K562 (cell line): Measurements from ENCODE around the gene BCAS1. TPM values are rescaled to one million over a fixed set of nuclear protein-coding genes. Genes with fewer than 3 reads are reported as not detected.

Experiments used
- BDP1 ChIP-seq: IDR thresholded peaks from 3 replicates; pipeline ENCODE4 v1.6.1; 2011; ENCODE audit not compliant: insufficient read length, insufficient read depth
- DACH1 ChIP-seq: fragments of 450-650 bp; IDR thresholded peaks from 2 replicates; pipeline ENCODE4 v1.6.1; 2018; ENCODE audit not compliant: partially characterized antibody
- HDAC6 ChIP-seq: IDR thresholded peaks from 2 replicates; pipeline ENCODE4 v1.6.1; 2012; ENCODE audit warnings: low read depth, mild to moderate bottlenecking, control low read depth, inconsistent platforms, low read length, moderate library complexity
- MAZ ChIP-seq, 2 experiments: fragments of 450-650 bp in 1 of 2; sonication (generic) in 1 of 2; formaldehyde crosslinking; IDR thresholded peaks in 1 of 2; conservative IDR thresholded peaks in 1 of 2; 2 replicates each; pipeline versions ENCODE4 v1.4.0 to v1.5.0; 2020; ENCODE audit warnings: mild to moderate bottlenecking in 1 of 2, missing genetic modification reagents in 1 of 2
- NCOA4 ChIP-seq: fragments of 450-650 bp; IDR thresholded peaks from 2 replicates; pipeline ENCODE4 v1.6.1; 2018; ENCODE audit warnings: mild to moderate bottlenecking; ENCODE audit not compliant: partially characterized antibody
- NFIX ChIP-seq: fragments of 250-450 bp; sonication (Bioruptor Pico); IDR thresholded peaks from 2 replicates; pipeline ENCODE4 v1.4.0; 2020; ENCODE audit warnings: low read depth, mild to moderate bottlenecking, moderate library complexity
- PHB ChIP-seq: fragments of 250-450 bp; sonication (Bioruptor Pico); IDR thresholded peaks from 2 replicates; pipeline ENCODE4 v1.5.0; 2021
- PRMT5 ChIP-seq: sonication (generic); formaldehyde crosslinking; IDR thresholded peaks from 2 replicates; pipeline ENCODE4 v1.5.0; 2020; ENCODE audit warnings: missing genetic modification reagents
- SLC30A9 ChIP-seq: fragments of 250-450 bp; sonication (Bioruptor Pico); IDR thresholded peaks from 2 replicates; pipeline ENCODE4 v1.8.0; 2022; ENCODE audit warnings: mild to moderate bottlenecking, moderate library complexity
- SNIP1 ChIP-seq: fragments of 450-650 bp; IDR thresholded peaks from 2 replicates; pipeline ENCODE4 v1.7.1; 2017; ENCODE audit warnings: low read depth, mild to moderate bottlenecking
- ZNF274 ChIP-seq: IDR thresholded peaks from 2 replicates; pipeline ENCODE4 v1.6.1; 2011; ENCODE audit warnings: low read depth, mild to moderate bottlenecking, low read length, moderate library complexity, borderline replicate concordance
- ZNF609 ChIP-seq: sonication (generic); formaldehyde crosslinking; IDR thresholded peaks from 2 replicates; pipeline ENCODE4 v1.8.1; 2023; ENCODE audit warnings: missing genetic modification reagents, mild to moderate bottlenecking, borderline replicate concordance
- polyA plus RNA-seq, 8 experiments: library from polyadenylated mRNA; depleted of rRNA in 4 of 8; stranded (reverse) in 5 of 8; unstranded in 3 of 8; fragments of >200 nt; fragmentation: Nextera tagmentation in 2 of 8; fragmentation: Illumina TruSeq in 1 of 8; extraction: Ambion mirVana in 2 of 8; extraction: Trizol in 1 of 8; gene quantifications; 2 replicates each; pipeline versions ENCODE4 v1.2.1 to v1.2.3, GENCODE V29; 2011 to 2014; ENCODE audit warnings: inconsistent platforms in 1 of 8, missing spikeins in 1 of 8
- total RNA-seq, 7 experiments: library from RNA; depleted of rRNA in 6 of 7; stranded (reverse); fragments of >200 nt in 6 of 7; fragmentation: Illumina TruSeq in 2 of 7; extraction: Trizol in 2 of 7; gene quantifications; 2 replicates each; pipeline versions ENCODE4 v1.2.1 to v1.2.3, GENCODE V29; 2011 to 2021; ENCODE audit warnings: low replicate concordance in 1 of 7
- TF ChIP-seq, protein P1 (sequence below), 2 experiments: IDR thresholded peaks; 2 replicates each; pipeline ENCODE4 v1.6.1; 2012; ENCODE audit warnings: improper control_type of control experiment in 2 of 2, low read depth in 2 of 2, low read length in 2 of 2, borderline replicate concordance in 1 of 2
- TF ChIP-seq, protein P2 (sequence below): fragments of 200-800 bp; sonication (Bioruptor generic); IDR thresholded peaks from 2 replicates; pipeline ENCODE4 v1.6.1; 2016; ENCODE audit warnings: missing genetic modification characterization, missing compliant biosample characterization

The BCAS1 gene
- total and polyA plus RNA-seq, 9 of the 15 experiments (the other 6 are each of a cell fraction or from before 2014, with no cell fraction given), result 0.18 to 2.3 (median 0.93) TPM

- TF ChIP-seq ZNF609 (CRISPR knock-in tag), result no peak
- TF ChIP-seq MAZ (CRISPR knock-in tag; conservative IDR thresholded peaks at IDR 0.05 in 1 of 2, IDR thresholded peaks at IDR 0.05 in 1 of 2), result peak in 1 of 2 experiments; percentile 49; a peak in 1 of 4 replicates
- no peak for TF ChIP-seq HDAC6
- TF ChIP-seq SNIP1, result no peak
- no peak for TF ChIP-seq ZNF274
- TF ChIP-seq BDP1, result no peak
- peak; percentile 89 for TF ChIP-seq DACH1
- TF ChIP-seq, protein P1, sequence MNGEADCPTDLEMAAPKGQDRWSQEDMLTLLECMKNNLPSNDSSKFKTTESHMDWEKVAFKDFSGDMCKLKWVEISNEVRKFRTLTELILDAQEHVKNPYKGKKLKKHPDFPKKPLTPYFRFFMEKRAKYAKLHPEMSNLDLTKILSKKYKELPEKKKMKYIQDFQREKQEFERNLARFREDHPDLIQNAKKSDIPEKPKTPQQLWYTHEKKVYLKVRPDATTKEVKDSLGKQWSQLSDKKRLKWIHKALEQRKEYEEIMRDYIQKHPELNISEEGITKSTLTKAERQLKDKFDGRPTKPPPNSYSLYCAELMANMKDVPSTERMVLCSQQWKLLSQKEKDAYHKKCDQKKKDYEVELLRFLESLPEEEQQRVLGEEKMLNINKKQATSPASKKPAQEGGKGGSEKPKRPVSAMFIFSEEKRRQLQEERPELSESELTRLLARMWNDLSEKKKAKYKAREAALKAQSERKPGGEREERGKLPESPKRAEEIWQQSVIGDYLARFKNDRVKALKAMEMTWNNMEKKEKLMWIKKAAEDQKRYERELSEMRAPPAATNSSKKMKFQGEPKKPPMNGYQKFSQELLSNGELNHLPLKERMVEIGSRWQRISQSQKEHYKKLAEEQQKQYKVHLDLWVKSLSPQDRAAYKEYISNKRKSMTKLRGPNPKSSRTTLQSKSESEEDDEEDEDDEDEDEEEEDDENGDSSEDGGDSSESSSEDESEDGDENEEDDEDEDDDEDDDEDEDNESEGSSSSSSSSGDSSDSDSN (IDR thresholded peaks at IDR 0.05; ENCODE audit: borderline replicate concordance in 1 of 2, low read depth in 2 of 2, low read length in 2 of 2), result no peak
- TF ChIP-seq NCOA4, result no peak
- TF ChIP-seq NFIX, result no peak
- no peak for TF ChIP-seq SLC30A9 (CRISPR knock-in tag)
- TF ChIP-seq PHB, result no peak
- no peak for TF ChIP-seq PRMT5
- TF ChIP-seq, protein P2, sequence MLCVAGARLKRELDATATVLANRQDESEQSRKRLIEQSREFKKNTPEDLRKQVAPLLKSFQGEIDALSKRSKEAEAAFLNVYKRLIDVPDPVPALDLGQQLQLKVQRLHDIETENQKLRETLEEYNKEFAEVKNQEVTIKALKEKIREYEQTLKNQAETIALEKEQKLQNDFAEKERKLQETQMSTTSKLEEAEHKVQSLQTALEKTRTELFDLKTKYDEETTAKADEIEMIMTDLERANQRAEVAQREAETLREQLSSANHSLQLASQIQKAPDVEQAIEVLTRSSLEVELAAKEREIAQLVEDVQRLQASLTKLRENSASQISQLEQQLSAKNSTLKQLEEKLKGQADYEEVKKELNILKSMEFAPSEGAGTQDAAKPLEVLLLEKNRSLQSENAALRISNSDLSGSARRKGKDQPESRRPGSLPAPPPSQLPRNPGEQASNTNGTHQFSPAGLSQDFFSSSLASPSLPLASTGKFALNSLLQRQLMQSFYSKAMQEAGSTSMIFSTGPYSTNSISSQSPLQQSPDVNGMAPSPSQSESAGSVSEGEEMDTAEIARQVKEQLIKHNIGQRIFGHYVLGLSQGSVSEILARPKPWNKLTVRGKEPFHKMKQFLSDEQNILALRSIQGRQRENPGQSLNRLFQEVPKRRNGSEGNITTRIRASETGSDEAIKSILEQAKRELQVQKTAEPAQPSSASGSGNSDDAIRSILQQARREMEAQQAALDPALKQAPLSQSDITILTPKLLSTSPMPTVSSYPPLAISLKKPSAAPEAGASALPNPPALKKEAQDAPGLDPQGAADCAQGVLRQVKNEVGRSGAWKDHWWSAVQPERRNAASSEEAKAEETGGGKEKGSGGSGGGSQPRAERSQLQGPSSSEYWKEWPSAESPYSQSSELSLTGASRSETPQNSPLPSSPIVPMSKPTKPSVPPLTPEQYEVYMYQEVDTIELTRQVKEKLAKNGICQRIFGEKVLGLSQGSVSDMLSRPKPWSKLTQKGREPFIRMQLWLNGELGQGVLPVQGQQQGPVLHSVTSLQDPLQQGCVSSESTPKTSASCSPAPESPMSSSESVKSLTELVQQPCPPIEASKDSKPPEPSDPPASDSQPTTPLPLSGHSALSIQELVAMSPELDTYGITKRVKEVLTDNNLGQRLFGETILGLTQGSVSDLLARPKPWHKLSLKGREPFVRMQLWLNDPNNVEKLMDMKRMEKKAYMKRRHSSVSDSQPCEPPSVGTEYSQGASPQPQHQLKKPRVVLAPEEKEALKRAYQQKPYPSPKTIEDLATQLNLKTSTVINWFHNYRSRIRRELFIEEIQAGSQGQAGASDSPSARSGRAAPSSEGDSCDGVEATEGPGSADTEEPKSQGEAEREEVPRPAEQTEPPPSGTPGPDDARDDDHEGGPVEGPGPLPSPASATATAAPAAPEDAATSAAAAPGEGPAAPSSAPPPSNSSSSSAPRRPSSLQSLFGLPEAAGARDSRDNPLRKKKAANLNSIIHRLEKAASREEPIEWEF (CRISPR knock-in tag), result no peak
Observed at GRCh38 chr20:54065601-54066038, 4.8 kb downstream of the BCAS1 start (continued).
